CD4-positive, alpha-beta T cell treated with Interleukin-12 subunit alpha and Interleukin-12 subunit beta, for 1 hour (primary cell): ENCODE data around the gene ERVK3-1.

Experiments
- DNase-seq: peaks from one replicate; pipeline ENCODE4 v3.0.0-alpha.2; 2020

Gene ERVK3-1

GRCh38 chr19:58305932-58306323, 751 bp downstream of the ERVK3-1 start:
- DNase-seq, result no peak

- no peak for DNase-seq
These were observed 2.6 kb downstream of the ERVK3-1 start for GRCh38 chr19:58307736-58308135.

GRCh38 chr19:58310685-58311084, 5.5 kb downstream of the ERVK3-1 start:
- DNase-seq, result peak; percentile 17

- DNase-seq, result no peak
These were observed 6.2 kb downstream of the ERVK3-1 start for GRCh38 chr19:58311345-58311865.

GRCh38 chr19:58315580-58315979, 10.4 kb downstream of the ERVK3-1 start:
- DNase-seq, result no peak

GRCh38 chr19:58317476-58318072, 12.4 kb downstream of the ERVK3-1 start:
- peak; percentile 23 for DNase-seq

GRCh38 chr19:58318297-58318696, 13.1 kb downstream of the ERVK3-1 start:
- DNase-seq, result no peak

- no peak for DNase-seq
These were observed 14.1 kb downstream of the ERVK3-1 start for GRCh38 chr19:58319241-58319640.

GRCh38 chr19:58325311-58326022, 20.3 kb downstream of the ERVK3-1 start:
- DNase-seq, result no peak

GRCh38 chr19:58326501-58326913, 21.3 kb downstream of the ERVK3-1 start:
- DNase-seq, result no peak

- peak; percentile 91 for DNase-seq
These were observed 21.9 kb downstream of the ERVK3-1 start, which contains the start of gene ZSCAN22 for GRCh38 chr19:58326914-58327726. Gene ZSCAN22 (plus strand): TSS chr19:58326994. CDS start chr19:58334803, 7,809 bp downstream.

GRCh38 chr19:58328999-58329398, 23.8 kb downstream of the ERVK3-1 start:
- peak; percentile 15 for DNase-seq

- no peak for DNase-seq
These were observed 25.3 kb downstream of the ERVK3-1 start for GRCh38 chr19:58330458-58330857.

- DNase-seq, result no peak
These were observed 27.5 kb downstream of the ERVK3-1 start for GRCh38 chr19:58332697-58333096.

- no peak for DNase-seq
These were observed 29.6 kb downstream of the ERVK3-1 start for GRCh38 chr19:58334691-58335249.

- DNase-seq, result no peak
These were observed 30.5 kb downstream of the ERVK3-1 start for GRCh38 chr19:58335630-58336029.

- no peak for DNase-seq
These were observed 31.0 kb downstream of the ERVK3-1 start for GRCh38 chr19:58336216-58336615.

GRCh38 chr19:58336820-58337219, 31.6 kb downstream of the ERVK3-1 start:
- DNase-seq, result no peak

GRCh38 chr19:58338336-58338735, 33.2 kb downstream of the ERVK3-1 start:
- DNase-seq, result no peak

- no peak for DNase-seq
These were observed 33.8 kb downstream of the ERVK3-1 start for GRCh38 chr19:58338825-58339558.

GRCh38 chr19:58345558-58345957, 40.4 kb downstream of the ERVK3-1 start:
- no peak for DNase-seq
